ENCODE measurements around the gene PSMB7. TPM values are rescaled to one million over a fixed set of nuclear protein-coding genes. Genes with fewer than 3 reads are reported as not detected.

The PSMB7 gene
- total RNA-seq: 10 to 100 TPM; 62.6 to 75.8 (median 68.6) TPM
- total RNA-seq (2013): 76.3 TPM
- total RNA-seq: 38.1 to 207 (median 53.2) reads per million in 29 experiments

- H3K4me3 Mint-ChIP-seq: peak within 1 kb of the TSS; percentile 89 to 97 (median 97)
- no peaks in the 10 kb centered on the region for H3K9me3 ChIP-seq
- peak within 1 kb of the TSS; percentile 92 to 96 for H3K27ac Mint-ChIP-seq
- ChIA-PET CTCF (interaction anchor here in 1 of 2 donors (0.7 kb wide), 1 partner anchor 44 kb away, joined by 3 read pairs; no protein-coding TSS in a partner anchor), POLR2A (interaction anchor here in 1 of 2 donors (0.5 kb wide), 1 partner anchor 484 kb away, joined by 3 read pairs; no protein-coding TSS in a partner anchor)
- no peaks in the 10 kb centered on the region for H3K27me3 ChIP-seq (replicated peaks in 1 of 2; ENCODE audit: control insufficient read depth in 2 of 2, extremely low read depth in 1 of 2, insufficient read depth in 2 of 2, low read length in 1 of 2)
- peaks cover 0 to 37% of the 10 kb centered on the region in 2 donors for H3K36me3 ChIP-seq (ENCODE audit: control insufficient read depth in 2 of 2, extremely low read depth in 1 of 2, insufficient read depth in 1 of 2, low read length in 1 of 2)
- peak within 1 kb of the TSS; percentile 79 to 91 for H3K4me3 ChIP-seq (ENCODE audit: control insufficient read depth in 1 of 2, extremely low read depth in 1 of 2, low read length in 1 of 2)
- H3K27me3 Mint-ChIP-seq: no peaks in the 10 kb centered on the region
- peaks cover 30% of the 10 kb centered on the region for H3K36me3 Mint-ChIP-seq
- H3K9me3 Mint-ChIP-seq: peaks cover 0 to 3% (median 3%) of the 10 kb centered on the region in 3 donors
- peak; percentile 92 to 99 (median 96) for DNase-seq
- peaks cover 7 to 24% of the 10 kb centered on the region in 2 experiments for H3K4me1 ChIP-seq (ENCODE audit: control insufficient read depth in 1 of 2, extremely low read depth in 1 of 2, insufficient read depth in 2 of 2, low read length in 2 of 2)
- peak; percentile 94 to 98 (median 96) for ATAC-seq (replicated peaks in 1 of 4)
- H3K27ac ChIP-seq (ENCODE audit: low read length): peak within 1 kb of the TSS; percentile 56
- peaks cover 30 to 43% (median 40%) of the 10 kb centered on the region in 3 donors for H3K4me1 Mint-ChIP-seq
- 3% methylated on average over 38 of the region's 41 CpGs for WGBS (ENCODE audit: insufficient coverage)
These were observed at the start of gene PSMB7 for GRCh38 chr9:124415102-124415851. TSS of gene PSMB7 (minus strand) at chr9:124415442. CDS start at chr9:124415425, 17 bp downstream.

- Histone ChIP-seq H3K4me3 (ENCODE audit: control insufficient read depth in 1 of 2, extremely low read depth in 1 of 2, low read length in 1 of 2) (no peak overlapping the region), H3K27ac (ENCODE audit: low read length) (no peak overlapping the region), H3K4me1 (ENCODE audit: control insufficient read depth in 1 of 2, extremely low read depth in 1 of 2, insufficient read depth in 2 of 2, low read length in 2 of 2) (no peaks in the 10 kb centered on the region), H3K36me3 (ENCODE audit: control insufficient read depth in 2 of 2, extremely low read depth in 1 of 2, insufficient read depth in 1 of 2, low read length in 1 of 2) (no peaks in the 10 kb centered on the region), H3K27me3 (replicated peaks in 1 of 2; ENCODE audit: control insufficient read depth in 2 of 2, extremely low read depth in 1 of 2, insufficient read depth in 2 of 2, low read length in 1 of 2) (peaks cover 0 to 21% of the 10 kb centered on the region in 2 experiments), H3K9me3 (no peaks in the 10 kb centered on the region)
- Mint-ChIP-seq H3K9me3 (peaks cover 0 to 12% (median 6%) of the 10 kb centered on the region in 3 donors), H3K36me3 (no peaks in the 10 kb centered on the region), H3K27ac (no peak overlapping the region), H3K4me1 (no peaks in the 10 kb centered on the region), H3K4me3 (no peak overlapping the region), H3K27me3 (peaks cover 4 to 5% of the 10 kb centered on the region in 2 donors)
- POLR2A ChIA-PET: no interaction called here
- DNase-seq (no peak), ATAC-seq (replicated peaks in 1 of 4) (no peak)
- CTCF ChIA-PET: no interaction called here
- no CpG with 5 or more reads among the region's 1 CpG for WGBS (ENCODE audit: insufficient coverage)
These were observed 47.5 kb upstream of the PSMB7 start for GRCh38 chr9:124462739-124463138.

GRCh38 chr9:124458441-124458840 lies 43.2 kb upstream of the PSMB7 start:
- H3K36me3 ChIP-seq (ENCODE audit: control insufficient read depth in 2 of 2, extremely low read depth in 1 of 2, insufficient read depth in 1 of 2, low read length in 1 of 2): no peaks in the 10 kb centered on the region
- H3K4me3 Mint-ChIP-seq: no peak overlapping the region
- H3K9me3 Mint-ChIP-seq: peaks cover 0 to 11% (median 6%) of the 10 kb centered on the region in 3 donors
- 80% methylated on average over 7 of the region's 9 CpGs for WGBS (ENCODE audit: insufficient coverage)
- H3K4me1 Mint-ChIP-seq: no peaks in the 10 kb centered on the region
- H3K4me1 ChIP-seq (ENCODE audit: control insufficient read depth in 1 of 2, extremely low read depth in 1 of 2, insufficient read depth in 2 of 2, low read length in 2 of 2): no peaks in the 10 kb centered on the region
- ChIA-PET CTCF (no interaction called here), POLR2A (no interaction called here)
- DNase-seq: no peak
- no peaks in the 10 kb centered on the region for H3K9me3 ChIP-seq
- peaks cover 3% of the 10 kb centered on the region in 2 donors for H3K27me3 Mint-ChIP-seq
- H3K27ac Mint-ChIP-seq: no peak overlapping the region
- no peak for ATAC-seq (replicated peaks in 1 of 4)
- no peaks in the 10 kb centered on the region for H3K36me3 Mint-ChIP-seq
- H3K27ac ChIP-seq (ENCODE audit: low read length): no peak overlapping the region
- peaks cover 0 to 22% of the 10 kb centered on the region in 2 experiments for H3K27me3 ChIP-seq (replicated peaks in 1 of 2; ENCODE audit: control insufficient read depth in 2 of 2, extremely low read depth in 1 of 2, insufficient read depth in 2 of 2, low read length in 1 of 2)
- H3K4me3 ChIP-seq (ENCODE audit: control insufficient read depth in 1 of 2, extremely low read depth in 1 of 2, low read length in 1 of 2): no peak overlapping the region

- Histone ChIP-seq H3K27ac (ENCODE audit: low read length) (no peak overlapping the region), H3K36me3 (ENCODE audit: control insufficient read depth in 2 of 2, extremely low read depth in 1 of 2, insufficient read depth in 1 of 2, low read length in 1 of 2) (no peaks in the 10 kb centered on the region), H3K4me3 (ENCODE audit: control insufficient read depth in 1 of 2, extremely low read depth in 1 of 2, low read length in 1 of 2) (no peak overlapping the region), H3K9me3 (no peaks in the 10 kb centered on the region), H3K4me1 (ENCODE audit: control insufficient read depth in 1 of 2, extremely low read depth in 1 of 2, insufficient read depth in 2 of 2, low read length in 2 of 2) (no peaks in the 10 kb centered on the region), H3K27me3 (replicated peaks in 1 of 2; ENCODE audit: control insufficient read depth in 2 of 2, extremely low read depth in 1 of 2, insufficient read depth in 2 of 2, low read length in 1 of 2) (peaks cover 0 to 22% of the 10 kb centered on the region in 2 experiments)
- ChIA-PET POLR2A (no interaction called here), CTCF (no interaction called here)
- ATAC-seq (replicated peaks in 1 of 4) (no peak), DNase-seq (no peak)
- Mint-ChIP-seq H3K4me3 (no peak overlapping the region), H3K27ac (no peak overlapping the region), H3K27me3 (peaks cover 3% of the 10 kb centered on the region in 2 donors), H3K9me3 (peaks cover 0 to 6% (median 6%) of the 10 kb centered on the region in 3 donors), H3K4me1 (no peaks in the 10 kb centered on the region), H3K36me3 (no peaks in the 10 kb centered on the region)
- WGBS (ENCODE audit: insufficient coverage): 76% methylated on average over 5 of the region's 8 CpGs
These were observed 42.7 kb upstream of the PSMB7 start for GRCh38 chr9:124457887-124458431.

GRCh38 chr9:124457079-124457886 lies 42.0 kb upstream of the PSMB7 start:
- no peak for DNase-seq
- CTCF ChIA-PET: no interaction called here
- no peak overlapping the region for H3K4me3 Mint-ChIP-seq

More at GRCh38 chr9:124457079-124457886, 42.0 kb upstream of the PSMB7 start:
- Mint-ChIP-seq H3K36me3 (no peaks in the 10 kb centered on the region), H3K9me3 (peaks cover 0 to 6% (median 4%) of the 10 kb centered on the region in 3 donors), H3K4me1 (no peaks in the 10 kb centered on the region), H3K27me3 (peaks cover 3 to 8% of the 10 kb centered on the region in 2 donors), H3K27ac (no peak overlapping the region)
- POLR2A ChIA-PET: no interaction called here
- WGBS (ENCODE audit: insufficient coverage): 78% methylated on average over 6 of the region's 18 CpGs
- Histone ChIP-seq H3K36me3 (ENCODE audit: control insufficient read depth in 2 of 2, extremely low read depth in 1 of 2, insufficient read depth in 1 of 2, low read length in 1 of 2) (no peaks in the 10 kb centered on the region), H3K4me3 (ENCODE audit: control insufficient read depth in 1 of 2, extremely low read depth in 1 of 2, low read length in 1 of 2) (no peak overlapping the region), H3K4me1 (ENCODE audit: control insufficient read depth in 1 of 2, extremely low read depth in 1 of 2, insufficient read depth in 2 of 2, low read length in 2 of 2) (no peaks in the 10 kb centered on the region), H3K27me3 (replicated peaks in 1 of 2; ENCODE audit: control insufficient read depth in 2 of 2, extremely low read depth in 1 of 2, insufficient read depth in 2 of 2, low read length in 1 of 2) (peaks cover 0 to 28% of the 10 kb centered on the region in 2 experiments), H3K27ac (ENCODE audit: low read length) (no peak overlapping the region), H3K9me3 (no peaks in the 10 kb centered on the region)
- ATAC-seq (replicated peaks in 1 of 4): no peak

All from T-cell (primary cell).